Forelimb muscle (tissue), 1 donor: ENCODE measurements around the gene PID1. TPM values are rescaled to one million over a fixed set of nuclear protein-coding genes. Genes with fewer than 3 reads are reported as not detected.

ENCODE experiments used
- DNase-seq: peaks from one replicate; pipeline ENCODE4 v3.0.0-alpha.2; 2013; ENCODE audit warnings: low read depth
- polyA plus RNA-seq: library from polyadenylated mRNA; unstranded; fragments of 120-200 nt; gene quantifications from one replicate; pipeline ENCODE4 v1.2.1, GENCODE V29; 2013; ENCODE audit not compliant: insufficient read length

Gene PID1
- polyA plus RNA-seq, 1 donor = 25.2 TPM

DNA sequence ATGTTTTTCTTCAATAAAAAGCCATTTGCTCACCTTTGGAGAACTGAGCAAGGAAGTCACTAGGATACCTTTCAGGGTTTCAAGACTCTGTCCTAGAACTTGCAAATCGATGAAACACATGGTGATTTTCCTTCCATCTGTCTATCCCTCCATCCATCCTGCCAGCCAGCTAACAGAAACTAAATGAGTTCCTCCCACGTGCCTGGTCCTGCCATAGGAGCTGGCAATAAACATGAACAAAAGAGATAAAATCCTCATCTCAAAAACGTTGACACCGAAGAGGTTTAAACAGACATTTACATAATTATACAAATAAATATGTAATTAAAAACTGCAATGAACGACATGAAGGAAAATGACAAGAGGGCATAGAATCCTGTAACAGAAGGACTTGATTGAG lies 249.0 kb downstream of the PID1 start:
- no peak for DNase-seq

DNA sequence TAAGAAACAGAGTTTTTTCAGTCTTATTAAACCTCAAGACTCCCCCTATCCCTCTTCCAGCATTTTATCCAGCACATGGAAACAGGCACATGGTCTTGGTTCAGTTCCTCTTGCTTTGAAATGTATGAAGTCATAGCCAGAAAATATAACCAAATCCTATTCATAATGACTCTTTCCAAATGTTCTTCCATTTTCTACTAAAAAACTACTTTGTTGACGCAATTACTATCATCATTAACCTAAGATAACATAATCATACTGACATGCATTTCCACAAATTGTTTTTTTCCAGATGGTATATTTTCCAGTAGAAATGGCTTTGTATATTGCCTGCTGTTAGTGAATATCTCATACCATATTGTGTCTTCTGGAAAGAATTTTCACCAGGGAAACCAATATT lies 261.3 kb downstream of the PID1 start:
- DNase-seq = no peak

DNA sequence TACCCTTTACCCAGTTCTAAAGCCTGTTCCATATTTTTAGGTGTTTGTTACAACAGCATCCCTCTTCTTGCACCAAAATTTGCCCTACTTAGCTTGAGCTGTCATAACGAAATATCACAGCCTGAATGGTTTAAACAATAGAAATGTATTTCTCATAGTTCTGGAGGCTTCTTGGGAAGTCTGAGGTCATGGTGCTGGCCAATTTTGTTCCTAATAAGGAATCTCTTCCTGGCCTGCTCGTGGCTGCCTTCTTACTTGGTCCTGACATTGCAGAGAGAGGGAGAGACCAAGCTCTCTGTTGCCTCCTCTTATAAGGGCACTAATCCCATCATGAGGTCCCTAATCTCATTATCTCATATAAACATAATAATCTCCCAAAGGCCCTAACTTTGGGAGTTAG lies 267.8 kb downstream of the PID1 start:
- DNase-seq = no peak

DNA sequence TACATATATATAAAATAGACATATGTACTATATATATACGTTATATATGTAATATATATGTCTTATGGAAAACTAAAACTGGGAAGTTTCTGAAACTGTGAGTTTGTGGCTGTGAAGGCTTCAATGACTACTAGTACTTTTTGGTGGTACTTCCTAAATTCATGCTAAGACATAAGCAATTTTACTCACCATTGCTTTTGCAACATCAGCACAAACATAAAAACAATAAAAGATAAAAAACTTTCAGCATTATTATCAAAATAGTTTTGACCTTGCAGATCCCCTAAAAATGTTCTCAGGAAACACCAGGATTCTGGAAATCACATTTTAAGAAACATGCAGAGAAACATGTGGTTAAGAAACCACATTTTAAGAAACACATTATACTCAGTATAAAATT lies 269.9 kb downstream of the PID1 start:
- DNase-seq = no peak

DNA sequence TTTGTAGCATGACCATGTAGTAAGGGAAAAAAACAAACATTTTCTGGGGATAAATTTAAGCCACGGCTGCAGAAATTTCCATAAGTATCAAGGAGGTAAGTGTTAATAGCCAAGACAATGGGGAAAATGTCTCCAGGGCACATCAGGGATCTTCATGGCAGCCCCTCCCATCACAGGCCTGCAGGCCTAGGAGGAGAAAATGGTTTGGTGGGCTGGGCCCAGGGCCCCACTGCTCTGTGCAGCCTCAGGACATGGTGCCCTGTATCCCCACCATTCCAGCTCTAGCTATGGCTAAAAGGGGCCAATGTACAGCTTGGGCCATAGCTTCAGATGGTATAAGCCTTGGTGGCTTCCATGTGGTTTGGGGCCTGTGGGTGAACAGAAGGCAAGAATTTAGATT lies 271.8 kb downstream of the PID1 start:
- no peak for DNase-seq

DNA sequence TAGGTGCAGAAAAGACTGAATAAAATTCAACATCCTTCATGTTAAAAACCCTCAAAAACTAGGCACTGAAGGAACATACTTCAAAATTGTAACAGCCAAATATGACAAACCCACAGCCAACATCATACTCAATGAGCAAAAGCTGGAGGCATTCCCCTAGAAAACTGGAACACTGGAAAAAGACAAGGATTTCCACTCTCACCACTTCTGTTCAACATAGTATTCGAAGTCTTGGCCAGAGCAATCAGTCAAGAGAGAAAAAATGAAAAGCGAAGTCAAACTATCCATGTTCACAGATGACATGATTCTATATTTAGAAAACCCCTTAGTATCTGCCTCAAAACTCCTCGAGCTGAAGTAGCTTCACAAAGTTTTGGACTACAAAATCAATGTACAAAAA lies 282.3 kb downstream of the PID1 start:
- no peak for DNase-seq

DNA sequence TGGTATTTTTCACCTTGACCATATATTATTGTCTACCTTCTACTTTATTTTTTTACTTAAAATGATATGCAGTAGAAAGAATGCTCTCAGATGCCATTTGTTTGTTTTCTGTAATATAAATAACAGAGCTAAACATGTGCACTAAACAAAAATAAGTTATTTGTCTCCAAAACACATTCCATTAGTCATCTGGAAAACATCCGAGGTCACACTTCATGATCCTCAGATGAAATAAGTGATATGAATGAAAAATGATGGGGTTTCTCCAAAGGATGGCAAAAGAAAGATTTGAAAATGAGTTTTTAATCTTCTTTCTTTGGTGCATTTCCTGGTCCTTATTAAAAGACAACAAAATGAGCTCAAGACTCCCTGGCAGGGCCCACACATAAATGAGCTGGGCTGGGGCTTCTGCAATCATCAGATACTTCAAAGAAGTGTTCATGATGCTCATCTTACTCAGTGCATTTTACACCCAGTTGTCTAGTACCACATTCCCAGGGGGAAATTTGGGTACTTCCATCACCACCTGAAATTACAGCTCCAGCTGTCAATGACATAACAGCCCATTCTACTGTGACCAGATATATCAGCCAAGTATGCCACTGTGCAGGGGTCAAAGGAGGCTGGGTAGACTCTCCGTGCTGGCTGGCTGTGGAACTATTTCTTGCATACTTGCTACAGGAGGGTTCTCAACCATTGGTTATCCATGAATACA lies 283.5 kb downstream of the PID1 start:
- no peak for DNase-seq

DNA sequence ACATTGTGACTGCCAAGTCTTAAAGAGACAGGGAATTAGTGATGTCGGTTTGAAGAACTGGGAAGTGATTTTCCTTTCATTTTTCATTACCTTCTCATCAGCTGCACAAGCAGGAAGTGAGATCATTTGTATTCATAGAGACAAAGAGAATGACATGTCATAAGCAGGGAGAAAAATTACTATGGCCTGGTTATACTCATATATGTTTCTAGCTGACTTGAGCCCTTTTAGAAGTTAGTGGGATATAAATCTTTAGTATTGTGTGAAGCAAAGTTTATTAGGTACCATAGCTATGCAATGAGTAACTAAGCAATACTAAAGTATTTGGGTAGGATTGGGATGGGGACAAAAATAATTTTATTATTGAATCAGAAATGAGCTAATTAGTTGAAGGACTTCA lies 284.1 kb downstream of the PID1 start:
- DNase-seq = no peak

DNA sequence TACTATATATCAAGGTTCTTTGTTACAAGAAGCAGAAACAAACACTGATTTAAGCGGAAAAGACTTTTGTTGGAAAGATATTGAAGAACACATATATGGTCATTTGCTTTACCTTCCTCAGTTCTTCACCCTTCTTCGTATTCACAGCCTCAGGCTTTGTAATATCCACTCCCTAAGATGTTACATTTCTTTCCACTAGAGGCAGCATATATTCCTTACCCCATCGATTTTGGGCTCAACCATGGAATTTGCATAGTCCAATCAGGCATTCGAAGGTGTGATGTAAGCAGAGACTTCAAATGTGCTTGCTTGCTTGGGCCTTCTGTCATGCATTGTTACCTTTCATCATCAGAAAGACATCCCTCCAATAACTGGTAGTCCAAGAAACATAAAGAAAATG lies 287.4 kb downstream of the PID1 start:
- DNase-seq = no peak

DNA sequence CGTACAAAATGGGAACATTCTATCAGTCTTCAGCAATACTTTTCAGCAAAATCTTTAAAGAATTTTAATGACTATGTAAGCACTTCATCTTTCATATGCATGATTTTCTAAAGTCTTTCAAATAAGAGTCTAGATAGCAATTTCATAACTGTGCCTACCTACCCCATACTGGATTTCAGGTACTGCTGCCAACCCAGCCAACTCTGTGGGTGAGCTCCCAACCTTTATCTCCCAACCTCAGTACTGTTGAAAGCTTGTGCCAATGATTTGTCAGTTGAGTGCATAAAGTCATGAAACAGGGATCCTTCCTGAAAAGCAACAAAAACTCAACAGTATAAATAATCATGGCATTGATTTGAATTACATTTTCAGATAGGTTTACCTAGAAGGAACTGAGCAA lies 296.9 kb downstream of the PID1 start:
- DNase-seq = no peak
